Retina (tissue), 1 donor: Measurements from ENCODE around the gene ST8SIA6.

Source experiments
- DNase-seq: peaks from one replicate; pipeline ENCODE4 v3.0.0-alpha.2; 2016

Gene ST8SIA6

DNA sequence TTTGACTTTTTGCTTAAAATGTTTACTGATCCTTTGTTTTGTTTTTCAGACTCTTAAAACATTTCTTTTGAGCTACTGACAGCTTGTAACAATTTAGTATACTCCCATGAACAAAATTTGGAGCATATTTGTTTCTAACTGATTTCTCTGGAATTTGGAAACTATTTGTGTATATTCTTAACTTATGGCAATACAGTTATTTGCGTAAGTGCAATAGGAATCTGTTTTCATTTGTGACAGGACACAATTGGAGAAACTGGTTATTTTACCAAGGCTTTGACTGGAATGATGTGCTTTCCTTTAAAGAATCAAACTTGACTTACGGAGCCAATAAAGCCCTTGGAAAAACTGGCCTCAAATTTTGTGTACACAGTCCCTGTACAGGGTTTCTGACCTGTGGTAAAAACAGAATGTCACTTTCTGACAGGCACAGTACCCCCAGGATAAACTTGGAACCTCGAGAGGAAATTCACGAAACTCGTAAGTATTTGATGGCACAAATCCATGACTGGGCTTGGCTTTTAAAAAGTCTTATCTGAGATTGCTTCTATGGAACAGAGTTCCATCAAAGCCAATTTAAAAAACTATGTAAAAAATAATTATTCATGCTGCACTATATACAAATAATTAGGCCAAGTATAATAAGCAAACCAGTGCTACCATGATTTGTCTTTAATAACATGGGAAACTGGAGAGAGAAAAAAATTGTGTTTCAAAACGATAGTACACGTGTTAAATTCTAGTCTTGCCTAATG lies 70.4 kb downstream of the ST8SIA6 start:
- DNase-seq, result no peak

DNA sequence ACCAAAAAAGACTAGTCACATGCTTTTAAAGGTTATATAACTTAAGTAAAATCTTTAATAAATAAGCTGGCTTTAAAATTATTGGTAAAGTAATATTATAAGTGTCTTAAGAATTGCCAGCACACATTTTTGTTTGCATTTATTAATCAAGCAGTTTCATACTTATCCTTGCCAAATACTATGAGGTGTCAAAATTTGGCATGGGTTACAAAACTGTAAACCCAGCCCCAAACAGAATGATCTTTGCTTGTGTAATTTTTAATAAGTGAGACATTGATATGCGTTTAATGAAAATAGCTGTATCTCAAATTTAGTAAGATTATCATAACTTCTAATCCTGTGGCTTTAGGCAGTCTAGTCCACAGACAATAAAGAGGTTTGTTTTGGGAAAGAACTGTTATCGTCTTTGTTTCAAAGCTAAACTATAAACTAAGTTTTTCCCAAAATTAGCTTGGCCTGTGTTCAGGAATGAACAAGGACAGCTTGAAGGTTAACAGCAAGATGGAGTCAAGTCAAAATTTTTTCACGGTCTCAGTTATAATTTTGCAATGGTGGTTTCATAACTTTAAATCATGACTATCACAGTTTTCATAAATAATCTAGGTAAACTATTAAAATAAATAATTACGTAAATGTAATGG lies 72.8 kb downstream of the ST8SIA6 start:
- no peak for DNase-seq

DNA sequence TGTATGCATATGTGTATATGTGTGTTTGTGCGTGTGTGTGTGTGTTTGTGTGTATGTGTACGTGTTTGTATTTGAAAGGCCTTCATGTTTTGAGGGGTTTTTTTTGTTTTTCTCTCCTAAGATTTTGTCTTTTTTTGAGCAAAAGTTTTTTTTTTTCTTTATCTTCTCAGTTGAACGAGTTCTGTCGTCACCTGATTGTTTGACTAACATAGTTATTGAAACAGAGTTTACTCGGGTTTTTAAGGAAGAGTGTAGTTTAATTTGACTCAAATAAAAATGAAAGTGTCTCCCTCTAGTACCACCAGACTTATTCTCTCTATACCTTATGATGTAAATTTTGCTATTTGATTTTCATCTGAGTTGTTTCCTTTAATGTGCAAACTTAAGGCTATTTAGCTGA lies 73.5 kb downstream of the ST8SIA6 start:
- DNase-seq, result no peak

DNA sequence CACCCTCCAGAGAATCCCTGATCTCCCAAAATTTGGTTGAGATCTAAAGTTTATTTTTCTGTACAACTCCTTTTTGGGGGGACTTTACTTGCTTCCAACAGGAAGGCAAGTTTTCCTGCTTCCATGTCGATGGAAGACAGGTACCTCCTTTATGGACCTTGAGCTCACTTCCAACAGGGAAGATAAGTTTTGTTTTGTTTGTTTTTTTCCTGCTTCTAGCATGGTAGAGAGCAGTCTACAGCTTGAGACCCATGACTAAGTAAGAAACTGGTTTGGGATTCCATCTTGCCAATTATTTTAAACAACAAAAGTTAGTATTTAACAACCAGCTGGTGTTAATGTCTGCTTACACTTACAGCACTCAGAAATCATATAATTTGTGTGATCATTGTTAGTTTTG lies 74.4 kb downstream of the ST8SIA6 start:
- DNase-seq, result no peak

DNA sequence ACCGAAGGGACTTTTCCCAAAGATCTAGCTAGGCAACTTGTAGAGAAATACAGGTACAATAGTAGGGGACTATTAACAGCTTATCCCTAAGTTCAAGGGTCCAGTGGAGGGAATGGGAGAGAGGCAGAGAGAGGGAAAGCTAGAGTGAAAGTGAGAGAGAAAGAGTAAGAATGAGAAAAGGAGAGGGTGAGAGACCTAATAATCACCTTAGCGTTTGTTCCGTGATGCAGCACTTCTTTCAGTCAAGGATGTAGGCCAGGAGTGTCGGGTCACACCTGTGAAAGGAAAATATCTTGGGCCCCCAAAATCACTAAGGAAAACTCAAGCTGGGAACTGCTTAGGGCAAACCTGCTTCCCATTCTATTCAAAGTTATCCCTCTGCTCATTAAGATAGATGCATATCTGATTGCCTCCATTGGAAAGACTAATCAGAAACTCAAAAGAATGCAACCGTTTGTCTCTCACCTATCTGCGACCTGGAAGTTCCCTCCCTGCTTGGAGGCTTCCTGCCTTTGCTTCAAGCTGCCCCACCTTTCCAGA lies 75.2 kb downstream of the ST8SIA6 start:
- DNase-seq, result no peak

DNA sequence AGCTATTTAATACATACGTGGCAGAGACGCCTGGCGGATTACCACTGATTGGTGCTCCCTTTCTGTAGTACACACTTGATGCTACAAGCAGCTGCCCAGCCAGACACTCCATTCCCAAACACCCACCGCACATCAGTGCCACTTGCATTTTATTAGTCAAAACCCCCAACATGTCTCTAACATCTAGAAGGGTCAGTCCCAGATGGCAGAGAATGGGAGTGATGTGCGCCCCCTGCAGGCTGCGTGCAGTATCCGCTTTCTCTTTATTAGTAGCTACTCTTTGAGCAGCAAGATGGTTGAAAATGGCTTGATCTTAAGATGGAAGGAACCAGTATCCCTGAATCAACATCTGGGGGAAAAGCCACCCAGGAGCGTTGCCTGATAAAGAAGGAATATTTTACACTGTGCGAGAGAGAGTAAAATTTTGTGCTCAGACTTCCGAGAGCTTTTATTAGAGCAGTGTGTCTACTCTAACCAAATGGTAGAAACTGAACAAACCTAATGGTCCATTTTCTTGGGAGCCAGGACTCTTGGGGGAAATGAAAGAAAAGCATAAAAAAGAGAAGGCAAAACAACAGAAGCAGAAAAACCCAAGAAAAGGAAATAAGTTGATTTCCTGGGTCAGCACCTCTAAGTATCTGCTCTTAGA lies 78.3 kb downstream of the ST8SIA6 start:
- DNase-seq, result no peak

DNA sequence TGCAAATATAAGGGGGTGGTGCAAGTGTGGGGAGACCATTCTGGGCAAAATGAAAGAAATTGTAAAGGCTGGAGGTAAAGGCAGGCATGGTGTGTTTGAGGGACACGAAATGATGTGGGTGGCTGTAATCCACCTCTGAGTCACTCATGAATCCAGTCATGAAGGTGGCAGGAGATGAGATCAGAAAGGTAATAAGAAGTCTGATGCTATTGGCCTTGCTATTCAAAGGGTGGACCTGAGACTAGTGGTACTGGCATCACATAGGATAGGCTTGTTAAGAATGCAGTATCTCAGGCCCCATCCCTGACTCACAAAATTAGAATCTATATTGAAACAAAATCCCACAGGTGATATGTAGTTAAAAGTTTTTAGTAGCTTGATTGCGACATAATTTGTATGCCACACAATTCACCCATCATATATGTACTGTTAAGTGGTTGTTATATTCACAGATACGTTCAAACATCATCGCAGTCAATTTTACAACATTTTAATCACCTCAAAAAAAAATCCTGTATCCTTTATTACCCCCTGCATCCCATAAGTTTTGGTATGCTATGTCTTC lies 85.6 kb downstream of the ST8SIA6 start:
- DNase-seq, result no peak

DNA sequence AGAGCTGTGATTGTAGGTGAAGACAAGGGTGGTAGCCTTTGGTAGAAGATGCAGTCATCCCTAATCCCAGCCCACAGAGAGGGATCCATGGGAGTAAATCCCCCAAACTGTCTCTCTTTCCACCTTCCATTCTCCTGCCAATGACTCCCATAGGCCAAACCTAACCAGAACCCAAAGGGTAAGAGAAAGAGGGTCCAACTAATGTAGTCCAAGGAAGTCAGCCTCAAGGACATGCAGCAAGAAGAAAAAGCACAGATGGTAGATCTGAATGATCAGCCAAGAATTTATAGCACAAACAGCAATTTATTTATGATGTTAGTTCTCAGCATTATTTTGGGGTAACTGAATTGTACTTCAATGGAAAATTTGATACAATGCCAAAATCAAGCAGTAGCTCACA lies 87.7 kb downstream of the ST8SIA6 start:
- no peak for DNase-seq

DNA sequence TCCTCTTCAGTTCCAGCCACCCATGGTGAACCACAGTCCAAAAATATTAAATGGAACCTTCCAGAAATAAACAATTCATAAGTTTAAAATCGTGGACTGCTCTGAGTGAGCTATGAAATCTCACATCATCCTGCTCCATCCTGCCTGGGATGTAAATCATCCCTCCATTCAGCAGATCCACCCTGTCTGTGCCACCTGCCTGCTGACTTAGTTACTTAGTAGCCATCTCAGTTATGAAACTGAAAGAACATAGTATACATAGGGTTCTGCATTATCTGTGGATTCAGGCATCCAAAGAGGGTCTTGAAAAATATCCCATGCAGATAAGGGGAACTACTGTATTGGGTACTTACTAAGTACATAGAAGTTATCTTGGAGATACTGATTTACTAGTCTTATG lies 89.0 kb downstream of the ST8SIA6 start:
- DNase-seq, result no peak

DNA sequence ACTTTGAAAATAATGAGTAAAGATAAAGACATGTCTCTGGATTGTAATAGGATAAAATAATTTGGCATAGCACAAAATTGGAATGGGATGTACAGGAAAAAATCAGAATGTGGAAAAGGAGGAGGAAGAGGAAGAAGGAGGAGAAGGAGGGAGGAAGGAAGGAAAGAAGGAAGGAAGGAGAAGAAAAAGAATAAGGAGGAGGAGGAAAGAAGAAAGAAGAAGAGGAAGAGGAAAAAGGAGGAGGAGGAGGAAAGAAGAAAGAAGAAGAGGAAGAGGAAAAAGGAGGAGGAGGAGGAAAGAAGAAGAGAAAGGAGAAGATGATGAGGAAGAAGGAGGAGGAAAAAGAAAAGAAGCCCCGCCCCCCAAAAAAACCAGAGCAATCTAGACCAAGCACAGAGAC lies 95.9 kb downstream of the ST8SIA6 start:
- DNase-seq, result no peak

DNA sequence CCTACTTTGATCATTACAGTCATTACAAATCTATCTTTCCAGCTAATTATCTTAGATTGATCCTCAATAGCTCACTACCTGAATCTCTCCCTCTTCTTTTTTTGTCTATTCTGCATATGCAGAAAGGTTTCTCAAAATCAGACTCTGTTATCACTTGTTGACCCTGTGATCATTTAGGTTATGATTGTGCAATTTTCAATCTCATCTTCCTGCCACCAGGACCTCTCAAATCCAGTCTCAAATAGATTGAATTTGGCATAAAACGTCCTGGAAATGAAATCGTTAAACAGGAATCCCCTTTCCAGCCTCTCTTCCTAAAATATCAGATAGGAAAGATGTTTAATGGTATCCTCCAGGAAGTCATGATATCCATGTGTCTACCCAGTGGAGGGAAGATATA lies 96.6 kb downstream of the ST8SIA6 start:
- no peak for DNase-seq

DNA sequence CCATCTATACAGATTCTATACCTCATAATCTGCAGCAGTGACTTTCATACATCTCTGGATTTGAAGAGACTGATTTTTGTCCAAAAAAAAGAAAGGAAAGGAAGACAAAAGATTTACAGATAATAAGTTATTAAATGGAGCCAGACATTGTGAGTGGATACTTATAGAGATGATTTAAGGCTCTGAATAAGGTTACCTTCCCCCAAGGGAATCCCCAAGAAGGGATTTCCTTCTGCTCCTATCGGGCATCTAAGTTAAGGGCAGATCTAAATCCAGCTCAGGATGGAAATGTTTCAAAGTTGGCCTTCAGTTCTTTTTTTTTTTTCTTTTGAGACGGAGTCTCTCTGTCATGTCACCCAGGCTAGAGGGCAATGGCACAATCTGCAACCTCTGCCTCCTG lies 97.6 kb downstream of the ST8SIA6 start:
- no peak for DNase-seq

DNA sequence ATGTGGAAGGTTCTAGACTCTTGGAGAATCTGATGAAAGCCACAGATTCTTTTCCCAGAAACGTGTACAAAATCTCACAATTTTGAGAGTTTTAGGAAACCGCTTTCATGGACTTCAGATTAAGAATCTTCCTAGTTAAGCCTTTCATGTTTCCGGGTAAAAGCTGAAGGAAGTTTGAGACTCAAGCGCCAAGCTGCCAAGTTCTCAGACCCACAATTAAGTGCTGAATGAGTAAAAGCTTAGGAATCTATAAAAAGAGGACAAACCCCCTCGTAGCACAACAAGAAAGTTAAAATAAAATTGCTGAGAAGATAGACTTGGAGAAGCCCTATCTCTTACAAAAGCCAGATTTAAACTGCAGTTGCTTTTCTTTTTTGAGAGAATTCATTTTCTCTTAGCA lies 99.6 kb downstream of the ST8SIA6 start:
- DNase-seq, result no peak

DNA sequence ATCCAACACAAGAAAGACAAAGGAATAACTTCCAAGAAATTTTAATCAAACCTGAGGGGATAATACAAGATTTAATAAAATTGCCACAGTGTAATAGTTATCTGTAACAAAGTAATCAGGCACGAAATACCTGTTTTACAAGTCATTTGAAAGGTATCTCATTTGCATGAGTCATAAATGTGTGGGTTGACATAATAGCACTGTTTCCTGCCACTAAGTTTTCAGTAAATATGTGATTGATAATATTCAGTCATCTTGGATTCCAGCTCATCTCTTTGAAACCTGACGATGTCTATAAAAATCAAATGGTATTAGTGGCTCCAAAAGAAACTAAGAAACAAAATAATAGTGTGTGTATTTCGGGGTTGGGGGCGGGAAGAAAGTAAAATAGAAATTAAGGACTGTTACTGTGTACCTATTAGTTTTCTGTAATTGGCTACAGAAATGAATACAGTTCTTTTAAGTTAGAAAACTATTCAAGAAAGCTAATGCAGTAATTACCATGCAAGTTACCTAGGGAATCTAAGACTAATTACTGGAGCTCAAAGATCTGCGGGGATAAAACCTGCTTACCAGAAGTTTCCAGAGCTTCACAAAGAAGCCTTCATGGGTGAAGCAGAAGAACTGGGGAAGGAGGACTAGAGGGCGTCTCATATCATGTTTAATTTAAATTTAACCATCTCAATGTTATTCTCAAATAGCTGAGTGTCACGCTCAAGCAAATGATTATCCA lies 100.7 kb downstream of the ST8SIA6 start:
- no peak for DNase-seq

DNA sequence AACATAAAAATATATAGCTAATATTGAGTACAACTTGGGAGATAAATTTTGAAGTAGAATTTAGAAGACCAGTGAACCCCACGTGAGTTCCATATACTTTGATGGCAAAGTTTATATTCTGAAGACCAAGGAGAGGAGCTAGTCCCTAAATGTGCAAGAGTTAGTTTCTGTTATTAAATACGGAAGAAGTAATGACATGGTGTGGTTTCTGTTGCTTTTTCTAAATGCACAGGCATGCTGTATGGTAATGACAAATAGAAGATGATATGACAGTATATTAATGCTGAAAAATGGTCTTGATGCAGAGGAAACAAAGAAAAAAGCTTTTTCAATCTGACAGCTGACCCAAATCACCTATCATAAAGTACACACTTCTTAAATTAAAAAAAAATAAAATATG lies 101.8 kb downstream of the ST8SIA6 start:
- DNase-seq, result no peak

DNA sequence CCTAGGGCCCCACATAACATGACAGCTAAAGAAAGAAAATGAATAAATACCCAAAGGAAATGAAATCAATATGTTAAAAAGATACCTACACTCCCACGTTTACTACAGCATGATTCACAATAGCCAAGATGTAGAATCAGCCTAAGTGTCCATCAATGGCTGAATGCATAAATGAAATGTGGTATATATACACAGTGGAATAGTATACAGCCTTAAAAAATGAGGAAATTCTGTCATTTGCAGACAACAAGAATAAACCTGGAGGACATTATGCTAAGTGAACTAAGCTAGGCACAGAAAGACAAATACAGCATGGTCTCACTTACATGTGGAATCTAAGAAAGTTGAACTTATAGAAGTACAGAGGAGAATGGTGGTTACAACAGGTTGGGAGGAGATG lies 102.9 kb downstream of the ST8SIA6 start:
- DNase-seq, result no peak

DNA sequence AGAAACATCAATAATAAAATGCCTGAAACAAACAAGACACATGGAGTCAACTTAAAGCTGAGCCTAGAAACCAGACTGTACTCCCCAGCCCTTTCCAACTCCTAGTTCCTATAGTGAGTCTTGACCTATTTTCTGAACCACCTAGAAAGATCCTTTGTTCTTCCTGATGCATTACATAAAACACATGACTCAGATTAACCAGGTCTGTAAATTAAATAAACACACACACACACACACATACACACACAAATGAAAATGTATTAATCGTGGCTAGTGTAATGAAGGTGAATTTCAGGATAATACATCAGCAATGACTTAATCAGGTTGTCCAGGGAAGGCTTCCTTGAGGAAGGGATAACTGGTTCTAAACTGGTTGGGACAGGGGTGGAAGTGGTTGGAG lies 104.7 kb downstream of the ST8SIA6 start:
- DNase-seq, result no peak

DNA sequence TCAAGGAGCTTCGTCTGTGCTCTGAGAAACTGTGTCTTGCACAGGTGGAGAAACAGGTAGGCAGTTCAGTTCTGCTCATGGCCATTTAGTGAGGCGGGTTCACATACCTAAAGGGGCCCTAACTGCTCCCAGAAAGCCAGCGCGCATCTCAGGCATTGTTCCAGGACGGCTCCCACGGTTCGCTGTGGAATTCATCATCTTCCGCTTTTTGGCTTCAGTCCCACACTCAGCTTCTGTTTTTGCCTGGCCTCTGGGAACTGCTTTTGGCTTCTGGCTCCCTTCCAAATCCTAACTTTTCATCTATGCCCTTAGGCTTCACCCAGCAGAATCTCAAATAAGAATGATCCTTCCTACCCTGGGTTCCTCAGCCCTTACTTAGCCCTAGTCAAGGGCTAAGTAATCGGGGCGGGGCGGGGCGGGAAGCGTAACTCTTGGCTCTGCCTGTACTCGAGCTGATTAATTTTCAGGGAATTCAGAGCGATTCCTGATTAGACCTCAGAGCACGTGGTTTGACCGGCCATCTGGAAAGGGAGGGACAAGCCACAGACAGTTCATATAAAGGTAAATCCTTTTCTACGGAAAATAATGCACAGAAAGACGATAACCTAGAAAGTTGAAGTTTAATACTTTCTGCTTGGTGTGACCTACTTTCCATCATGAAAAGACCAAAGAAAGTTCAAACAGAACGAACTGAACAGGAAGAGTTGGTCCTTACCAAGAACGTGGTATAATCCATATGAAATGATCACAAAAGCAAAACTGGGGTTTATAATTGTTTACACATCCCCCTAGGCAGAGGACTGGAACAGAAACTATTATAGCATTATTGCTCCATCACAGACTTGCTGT lies 105.7 kb downstream of the ST8SIA6 start:
- peak; percentile 6 for DNase-seq

DNA sequence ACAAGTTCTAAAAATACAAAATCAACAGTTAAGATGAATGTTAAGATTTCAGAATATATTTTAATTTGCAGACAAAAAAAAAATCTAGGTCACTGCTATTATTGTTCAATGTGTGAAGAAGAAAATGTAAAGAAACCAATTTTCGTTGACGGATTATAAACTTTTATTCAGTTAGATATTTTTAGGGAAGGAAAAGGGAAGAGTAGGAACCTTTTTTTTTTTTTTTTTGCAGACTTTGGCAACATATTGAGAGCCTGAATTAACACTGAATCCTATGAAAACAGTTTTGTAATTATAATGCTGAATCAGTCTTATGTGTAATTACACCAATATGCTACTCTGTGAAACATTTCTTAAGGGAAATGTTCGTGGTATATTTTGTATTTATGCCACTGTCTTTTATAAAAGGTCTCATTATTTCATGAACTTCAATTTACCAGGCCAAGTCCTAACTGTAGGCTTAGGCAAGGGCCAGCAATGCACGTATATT lies 106.3 kb downstream of the ST8SIA6 start:
- DNase-seq, result no peak

DNA sequence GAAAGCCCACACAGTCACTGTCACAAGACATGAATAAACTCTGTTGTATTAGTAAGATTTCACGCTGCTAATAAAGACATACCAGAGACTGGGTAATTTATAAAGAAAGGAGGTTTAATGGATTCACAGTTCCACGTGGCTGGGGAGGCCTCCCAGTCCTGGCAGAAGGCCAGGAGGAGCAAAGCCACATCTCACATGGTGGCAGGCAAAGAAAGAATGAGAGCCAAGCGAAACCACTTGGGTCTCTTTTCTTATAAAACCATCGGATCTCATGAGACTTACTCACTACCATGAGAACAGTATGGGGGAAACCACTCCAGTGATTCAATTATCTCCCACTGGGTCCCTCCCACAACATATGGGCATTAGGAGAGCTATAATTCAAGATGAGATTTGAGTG lies 110.2 kb downstream of the ST8SIA6 start:
- DNase-seq, result no peak

DNA sequence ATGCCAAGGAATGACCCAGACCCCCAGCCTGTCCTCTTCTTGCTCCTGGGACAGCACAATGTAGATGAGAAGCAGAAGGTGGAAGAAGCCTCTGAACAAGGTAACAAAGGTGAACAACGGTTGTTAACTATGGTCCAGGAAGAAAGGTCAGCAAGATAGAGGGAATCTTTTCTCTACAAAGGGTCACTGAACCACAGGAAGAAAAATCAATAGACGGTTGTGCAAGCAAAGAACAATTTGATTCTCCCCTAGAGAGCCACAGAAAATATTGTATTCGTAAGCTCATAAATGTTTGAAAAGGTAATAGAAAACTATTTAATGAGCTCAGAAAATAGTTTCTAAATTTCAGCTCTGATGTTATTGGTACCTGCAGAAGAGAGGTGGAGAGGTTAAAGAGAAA lies 111.3 kb downstream of the ST8SIA6 start:
- no peak for DNase-seq
